ENCODE results near the gene SORCS3. TPM values are rescaled to one million over a fixed set of nuclear protein-coding genes. Genes with fewer than 3 reads are reported as not detected.

SORCS3 gene
- total RNA-seq, 1 donor from 2014 or later = 0.31 TPM

DNA sequence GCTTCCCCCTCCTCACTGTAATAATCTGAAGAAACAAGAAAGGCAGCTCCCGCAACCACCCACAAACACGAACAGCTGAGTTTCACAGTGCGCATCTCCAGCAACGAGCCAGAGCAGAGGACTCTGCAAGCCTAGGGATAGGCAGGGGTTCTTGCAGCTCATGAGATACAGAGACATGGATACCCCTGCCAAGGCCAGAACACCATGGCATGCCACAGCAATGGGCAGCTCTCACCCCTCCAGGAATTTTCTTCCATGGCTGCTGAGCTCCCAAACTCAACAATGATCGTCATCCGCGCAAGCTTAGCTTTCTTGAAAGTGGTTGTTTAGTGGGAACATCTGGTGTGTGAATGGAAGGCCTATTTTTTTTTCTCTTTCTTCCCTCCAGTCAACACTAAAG, 637.3 kb downstream of the SORCS3 start:
- Mint-ChIP-seq H3K27ac (no peak overlapping the region), H3K27me3 (peaks cover 5% of the 10 kb centered on the region), H3K9me3 (ENCODE audit: low read depth) (no peaks in the 10 kb centered on the region)

DNA sequence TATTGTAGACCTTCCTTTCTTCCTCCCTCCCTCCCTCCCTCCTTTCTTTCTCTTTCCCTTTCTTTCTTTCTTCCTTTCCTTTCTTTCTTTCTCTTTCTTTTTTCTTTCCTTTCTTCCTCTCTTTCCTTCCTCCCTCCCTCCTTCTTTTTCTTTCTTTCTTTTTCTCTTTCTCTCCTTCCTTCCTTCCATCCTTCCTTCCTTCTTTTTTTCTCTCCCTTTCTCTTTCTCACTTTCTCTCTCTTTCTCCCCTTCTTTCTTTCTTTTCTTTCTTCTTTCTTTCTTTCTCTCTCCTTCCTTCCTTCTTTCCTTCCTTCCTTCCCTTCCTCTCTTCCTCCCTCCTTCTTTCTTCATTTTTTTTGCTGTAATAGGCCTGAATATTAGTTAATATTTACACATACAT, 638.0 kb downstream of the SORCS3 start:
- Mint-ChIP-seq H3K36me3 (ENCODE audit: insufficient read depth) (no peaks in the 10 kb centered on the region), H3K27me3 (peaks cover 5% of the 10 kb centered on the region), H3K9me3 (ENCODE audit: low read depth) (no peaks in the 10 kb centered on the region), H3K4me3 (ENCODE audit: low read depth) (no peak overlapping the region), H3K4me1 (ENCODE audit: low read depth) (no peaks in the 10 kb centered on the region), H3K27ac (no peak overlapping the region)
- no peak for DNase-seq (ENCODE audit: low spot score, unreplicated experiment)
- no peak for TF ChIP-seq CTCF (IDR thresholded peaks at IDR 0.05; ENCODE audit: unreplicated experiment)

More for the DNA sequence above, 637.3 kb downstream of the SORCS3 start:
- no peak overlapping the region for H3K4me3 Mint-ChIP-seq (ENCODE audit: low read depth)
- no peak for TF ChIP-seq CTCF (IDR thresholded peaks at IDR 0.05; ENCODE audit: unreplicated experiment)
- no peak for DNase-seq (ENCODE audit: low spot score, unreplicated experiment)
- no peaks in the 10 kb centered on the region for H3K36me3 Mint-ChIP-seq (ENCODE audit: insufficient read depth)
- H3K4me1 Mint-ChIP-seq (ENCODE audit: low read depth) = no peaks in the 10 kb centered on the region

DNA sequence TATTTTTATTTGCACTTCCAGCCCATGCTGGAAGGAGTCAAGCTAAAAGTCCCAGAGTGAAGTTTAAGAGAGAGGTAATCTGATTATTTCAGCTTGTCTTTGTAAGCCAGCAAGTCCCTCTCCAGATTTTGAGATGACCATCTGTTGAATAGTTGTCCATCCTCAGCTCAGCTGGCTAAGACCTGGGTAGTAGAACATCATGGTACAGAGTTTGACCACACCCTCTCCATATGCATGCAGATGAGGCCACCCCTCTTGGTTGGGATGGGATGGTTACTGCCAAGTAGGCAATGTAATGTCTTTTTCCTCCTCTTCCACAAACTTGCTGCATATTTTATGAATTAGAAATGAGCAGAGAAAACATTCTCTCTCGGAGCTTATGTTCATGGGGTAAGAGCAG, 639.8 kb downstream of the SORCS3 start:
- Mint-ChIP-seq H3K27ac (no peak overlapping the region), H3K36me3 (ENCODE audit: insufficient read depth) (no peaks in the 10 kb centered on the region), H3K9me3 (ENCODE audit: low read depth) (no peaks in the 10 kb centered on the region), H3K27me3 (peaks cover 5% of the 10 kb centered on the region), H3K4me3 (ENCODE audit: low read depth) (no peak overlapping the region), H3K4me1 (ENCODE audit: low read depth) (no peaks in the 10 kb centered on the region)
- DNase-seq (ENCODE audit: low spot score, unreplicated experiment) = no peak
- TF ChIP-seq CTCF (IDR thresholded peaks at IDR 0.05; ENCODE audit: unreplicated experiment) = no peak

- Mint-ChIP-seq H3K27ac (no peak overlapping the region), H3K27me3 (peaks cover 7% of the 10 kb centered on the region), H3K4me1 (ENCODE audit: low read depth) (no peaks in the 10 kb centered on the region), H3K4me3 (ENCODE audit: low read depth) (no peak overlapping the region), H3K9me3 (ENCODE audit: low read depth) (no peaks in the 10 kb centered on the region), H3K36me3 (ENCODE audit: insufficient read depth) (no peaks in the 10 kb centered on the region)
- TF ChIP-seq CTCF (IDR thresholded peaks at IDR 0.05; ENCODE audit: unreplicated experiment) = no peak
- DNase-seq (ENCODE audit: low spot score, unreplicated experiment) = no peak
Observed at GRCh38 chr10:105284476-105285215, 643.6 kb downstream of the SORCS3 start.

DNA sequence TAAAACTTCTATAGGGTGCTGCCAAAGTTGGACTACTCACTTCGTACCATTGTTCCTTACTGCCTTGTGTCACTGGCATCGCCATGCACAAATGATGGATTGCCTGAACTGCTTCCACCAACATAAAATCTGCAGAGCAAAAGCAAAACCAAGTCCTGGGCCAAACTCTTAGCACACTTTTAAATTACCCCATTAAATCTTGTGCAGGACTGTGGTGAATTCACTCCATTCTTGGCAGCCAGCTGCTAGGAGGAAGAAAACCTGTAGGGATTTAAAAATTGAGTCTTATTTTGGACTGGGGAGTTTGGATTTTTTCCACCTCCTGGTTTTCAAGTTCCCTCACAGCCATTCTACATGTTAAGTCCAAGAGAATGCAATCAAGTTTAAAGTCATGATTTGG, 646.9 kb downstream of the SORCS3 start:
- no peaks in the 10 kb centered on the region for H3K36me3 Mint-ChIP-seq (ENCODE audit: insufficient read depth)
- H3K4me1 Mint-ChIP-seq (ENCODE audit: low read depth) = no peaks in the 10 kb centered on the region
- no peak overlapping the region for H3K4me3 Mint-ChIP-seq (ENCODE audit: low read depth)
- peaks cover 3% of the 10 kb centered on the region for H3K27me3 Mint-ChIP-seq
- no peak for DNase-seq (ENCODE audit: low spot score, unreplicated experiment)
- no peaks in the 10 kb centered on the region for H3K9me3 Mint-ChIP-seq (ENCODE audit: low read depth)
- no peak for TF ChIP-seq CTCF (IDR thresholded peaks at IDR 0.05; ENCODE audit: unreplicated experiment)
- H3K27ac Mint-ChIP-seq = no peak overlapping the region

Measured in progenitor cell of endocrine pancreas (in vitro differentiated cells).